ENCODE data around the gene CPPED1. TPM values are rescaled to one million over a fixed set of nuclear protein-coding genes. Genes with fewer than 3 reads are reported as not detected.
A peak's percentile ranks its signal among the peaks of the same experiment; 100 is the strongest.

CPPED1 gene
- polyA plus RNA-seq, 4 donors: 5.1 to 27.1 (median 25.2) TPM

DNA sequence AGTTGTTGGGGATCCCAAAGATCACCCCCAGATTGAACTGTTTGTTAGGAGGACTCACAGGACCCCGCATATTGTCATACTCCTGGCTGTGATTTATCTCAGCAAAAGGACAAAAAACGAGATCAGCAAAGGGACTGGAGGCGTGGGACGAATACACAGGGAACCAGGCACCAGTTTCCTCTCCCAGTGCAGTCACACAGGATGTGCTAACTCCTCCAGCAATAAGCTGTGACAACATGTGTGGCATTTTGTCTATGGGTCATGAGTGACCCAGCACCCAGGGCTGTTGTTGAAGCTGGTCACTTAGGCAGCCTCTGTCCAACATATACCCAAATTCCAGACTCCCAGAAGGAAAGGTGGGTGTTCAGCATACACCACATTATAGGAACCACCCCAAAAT, 60.9 kb downstream of the CPPED1 start:
- DNase-seq (ENCODE audit: low read depth in 4 of 4, low spot score in 3 of 4): no peak

DNA sequence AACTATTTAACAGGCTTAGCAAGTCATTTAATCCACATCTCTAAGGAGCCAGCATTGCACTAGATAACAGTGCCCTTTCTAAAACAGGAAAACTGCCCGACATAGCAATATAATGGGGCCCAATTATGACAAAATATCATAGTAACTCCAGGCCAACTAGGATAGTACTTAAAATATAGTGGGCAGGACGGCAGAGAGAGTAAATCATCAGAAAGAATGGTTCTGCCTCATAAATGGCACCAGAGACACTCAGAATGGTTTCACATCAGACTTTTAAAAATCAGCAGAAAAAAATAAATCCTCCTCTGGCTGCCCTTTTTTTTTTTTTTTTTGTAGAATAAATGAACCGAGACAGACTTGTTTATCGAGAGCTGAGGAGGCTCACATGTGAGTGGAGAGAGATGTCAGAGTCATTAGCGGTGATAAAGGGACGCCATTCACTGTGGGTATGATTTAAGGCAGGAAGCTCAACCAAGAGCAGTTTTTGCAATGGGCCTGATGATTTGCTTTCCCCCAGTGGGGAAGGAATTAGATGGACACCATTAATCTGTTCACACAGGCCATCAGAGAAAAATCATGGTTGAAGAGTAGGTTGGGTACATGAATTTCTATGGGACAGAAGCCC, 62.6 kb downstream of the CPPED1 start:
- peak; percentile 22 to 41 (median 33) for DNase-seq (ENCODE audit: low read depth in 4 of 4, low spot score in 3 of 4)

GRCh38 chr16:12739738-12740137, 63.9 kb downstream of the CPPED1 start:
- no peak for DNase-seq (ENCODE audit: low read depth in 4 of 4, low spot score in 3 of 4)

DNA sequence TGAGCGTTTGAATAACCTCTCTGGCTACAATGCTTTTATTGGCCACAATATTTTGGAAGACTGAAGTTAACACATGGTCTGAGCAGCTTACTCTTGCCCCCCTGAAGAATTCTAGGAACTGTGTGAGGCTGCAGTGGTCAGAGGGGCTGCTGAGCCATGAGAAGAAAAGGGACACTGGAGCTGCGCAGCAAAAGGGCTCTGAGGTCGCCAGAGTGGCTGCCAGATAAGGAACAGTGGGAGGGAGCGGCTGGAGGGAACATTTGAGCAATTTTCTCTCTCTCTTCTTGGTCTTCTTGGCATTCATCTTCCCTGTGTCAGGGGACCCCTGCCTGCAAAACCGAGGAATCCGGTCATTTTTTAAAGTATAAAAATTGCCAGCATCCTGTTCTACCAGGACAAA, 66.1 kb downstream of the CPPED1 start:
- DNase-seq (ENCODE audit: low read depth in 4 of 4, low spot score in 3 of 4): no peak

- no peak for DNase-seq (ENCODE audit: low read depth in 4 of 4, low spot score in 3 of 4)
These were observed 67.9 kb downstream of the CPPED1 start for GRCh38 chr16:12735805-12736204.

DNA sequence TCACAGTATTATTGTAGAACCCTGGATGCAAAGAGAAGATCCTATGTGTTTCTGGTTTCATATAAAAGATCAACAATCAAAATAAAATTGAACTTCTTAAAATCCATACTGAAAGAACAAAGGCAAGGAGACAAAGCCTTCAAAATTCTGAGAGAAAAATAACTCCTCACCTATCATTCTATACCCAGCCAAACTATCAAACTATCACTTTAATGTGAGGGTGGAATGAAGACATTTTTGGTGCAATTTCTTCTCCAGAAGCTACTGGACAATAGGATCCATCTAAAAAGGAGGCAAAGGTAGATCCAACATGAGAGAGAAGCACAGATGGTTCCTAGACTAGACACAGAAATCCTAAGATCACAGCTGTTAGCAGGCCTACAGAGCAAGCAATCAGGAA, 71.1 kb downstream of the CPPED1 start:
- DNase-seq (ENCODE audit: low read depth in 4 of 4, low spot score in 3 of 4): no peak

DNA sequence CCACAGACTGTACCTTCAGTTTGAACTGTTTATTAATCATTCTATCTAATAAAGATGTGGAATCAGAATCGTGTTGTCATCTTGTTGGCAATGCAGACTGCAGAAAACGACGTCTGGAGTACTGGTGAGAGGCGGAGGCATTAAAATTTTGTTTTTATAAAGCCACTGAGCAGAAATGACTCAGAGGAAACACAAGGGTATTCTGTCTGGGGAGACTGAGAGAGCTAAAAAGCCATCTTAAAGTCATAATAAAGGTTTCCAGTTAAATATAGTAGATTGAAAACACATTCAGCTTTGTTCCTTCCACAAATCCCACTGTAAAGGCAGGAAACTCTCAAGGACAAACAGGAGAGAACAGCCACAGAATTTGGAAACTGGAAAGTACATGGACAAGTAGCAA, 74.2 kb downstream of the CPPED1 start:
- DNase-seq (ENCODE audit: low read depth in 4 of 4, low spot score in 3 of 4): no peak

- DNase-seq (ENCODE audit: low read depth in 4 of 4, low spot score in 3 of 4): no peak
These were observed 75.2 kb downstream of the CPPED1 start for GRCh38 chr16:12728469-12728868.

DNA sequence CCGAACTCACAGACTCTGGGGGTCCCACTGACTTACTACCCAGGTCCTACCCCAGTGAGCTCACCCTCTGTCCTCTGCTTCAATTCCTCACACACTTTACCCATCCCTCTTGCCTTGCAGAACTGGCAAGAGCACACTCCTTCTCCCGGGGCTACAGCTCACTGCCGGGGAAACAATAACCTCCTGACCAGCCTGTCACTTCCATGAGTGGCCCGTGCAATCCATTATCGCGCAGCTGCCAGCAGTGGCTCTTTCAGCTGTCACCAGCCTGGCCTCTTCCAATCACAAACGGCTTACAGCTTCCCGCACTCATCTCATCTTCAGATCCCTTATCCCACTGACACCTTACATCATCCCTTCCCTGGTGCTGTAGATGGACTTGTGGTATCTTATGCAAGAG, 79.5 kb downstream of the CPPED1 start:
- DNase-seq (ENCODE audit: low read depth in 4 of 4, low spot score in 3 of 4): no peak

GRCh38 chr16:12723681-12724080, 80.0 kb downstream of the CPPED1 start:
- no peak for DNase-seq (ENCODE audit: low read depth in 4 of 4, low spot score in 3 of 4)

DNA sequence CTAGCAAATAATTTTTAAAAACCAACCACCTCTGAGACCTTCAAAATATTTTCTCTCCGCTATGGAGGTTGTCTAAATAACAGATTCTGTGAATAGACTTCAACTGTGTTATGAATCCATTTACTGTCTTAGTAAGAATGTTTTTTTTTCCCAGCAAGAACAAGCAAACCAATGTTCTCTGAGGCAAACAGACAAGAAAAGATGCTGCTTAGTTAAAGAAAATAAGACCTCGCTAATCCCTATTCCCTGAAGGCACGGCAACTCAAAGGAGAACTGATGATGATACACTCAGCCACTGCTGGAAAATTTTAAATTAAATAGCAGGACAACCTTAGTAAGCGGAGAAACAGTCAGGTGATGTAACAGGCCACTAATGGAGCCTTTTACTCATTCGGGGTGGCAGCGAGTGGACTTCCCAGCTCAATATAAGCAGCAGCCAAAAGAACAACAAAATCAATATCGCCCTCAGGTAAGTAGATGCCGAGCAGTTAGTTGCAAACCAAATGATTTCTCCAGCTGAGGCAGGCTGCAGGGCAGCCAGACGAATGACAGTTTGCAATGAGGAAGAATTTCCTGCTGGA, 81.8 kb downstream of the CPPED1 start:
- no peak for DNase-seq (ENCODE audit: low read depth in 4 of 4, low spot score in 3 of 4)

GRCh38 chr16:12719972-12720371, 83.7 kb downstream of the CPPED1 start:
- no peak for DNase-seq (ENCODE audit: low read depth in 4 of 4, low spot score in 3 of 4)

DNA sequence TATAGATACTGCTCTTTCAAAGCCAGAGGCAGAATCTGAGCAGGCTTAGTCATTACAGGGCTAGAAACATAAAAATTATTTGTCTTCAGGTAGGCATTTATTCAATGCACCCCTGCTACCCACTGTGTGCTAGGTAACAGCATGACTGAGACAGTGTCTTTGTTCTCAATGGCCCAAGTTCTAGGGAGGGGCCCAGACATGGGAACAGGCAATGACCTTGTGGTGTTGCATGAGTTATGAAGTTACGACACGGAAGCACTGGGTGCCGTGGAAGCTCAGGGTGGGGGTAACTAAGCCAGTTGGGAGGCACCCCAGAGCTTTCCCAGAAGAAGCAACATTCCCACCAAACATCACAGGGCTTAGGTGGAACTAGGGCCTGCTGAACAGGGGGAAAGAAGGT, 87.0 kb downstream of the CPPED1 start:
- no peak for DNase-seq (ENCODE audit: low read depth in 4 of 4, low spot score in 3 of 4)

- no peak for DNase-seq (ENCODE audit: low read depth in 4 of 4, low spot score in 3 of 4)
These were observed 93.9 kb downstream of the CPPED1 start for GRCh38 chr16:12709807-12710206.

GRCh38 chr16:12708266-12708665, 95.4 kb downstream of the CPPED1 start:
- DNase-seq (ENCODE audit: low read depth in 4 of 4, low spot score in 3 of 4): no peak

DNA sequence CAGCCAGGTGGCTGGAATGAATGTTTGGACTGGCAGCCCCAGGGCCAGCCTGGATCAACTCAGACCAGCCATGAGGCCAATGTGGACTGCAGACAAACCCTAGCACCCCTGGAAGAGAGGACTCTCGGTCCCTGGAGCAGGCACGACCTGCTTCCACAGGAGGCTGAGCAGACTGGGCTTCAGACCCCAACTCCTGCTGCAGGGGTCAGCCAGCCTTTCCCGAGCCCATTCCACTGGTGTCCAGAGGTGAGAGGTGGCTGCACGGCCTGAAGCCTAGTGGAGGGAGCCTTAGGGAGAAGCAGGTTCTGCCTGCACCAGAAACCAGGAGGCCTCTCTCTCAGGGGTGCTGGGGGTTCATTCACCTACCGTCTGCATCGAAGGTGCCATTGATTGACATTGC, 97.1 kb downstream of the CPPED1 start:
- no peak for DNase-seq (ENCODE audit: low read depth in 4 of 4, low spot score in 3 of 4)

DNA sequence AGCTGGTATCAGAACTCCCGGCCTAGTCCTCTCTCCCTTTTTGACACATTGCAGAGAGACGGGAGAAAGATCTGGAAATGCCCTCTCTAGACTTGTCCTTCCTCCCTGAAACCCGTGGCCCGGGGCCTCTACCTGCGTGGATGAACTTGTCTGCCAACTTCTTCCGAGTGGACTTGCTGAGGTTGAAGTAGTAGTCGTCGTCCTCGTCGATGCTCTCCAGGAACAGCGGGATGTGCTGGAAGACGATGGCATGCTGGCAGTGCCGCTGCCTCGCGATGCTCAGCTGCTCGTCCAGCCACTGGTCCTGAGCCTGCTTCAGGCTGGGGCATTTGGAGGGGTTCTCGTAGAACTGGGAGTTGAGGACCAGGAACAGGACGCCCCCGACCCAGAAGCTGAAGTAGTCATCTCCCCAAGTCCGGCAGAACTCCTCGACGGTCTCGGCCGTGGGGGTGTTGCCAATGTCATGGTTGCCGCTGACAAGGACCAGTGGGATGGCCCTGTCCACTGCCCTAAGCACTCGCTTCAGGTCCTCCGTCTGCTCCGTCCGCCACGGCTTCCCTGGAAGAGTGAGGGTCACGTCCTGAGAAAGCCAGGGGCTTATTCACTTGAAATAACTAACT, 99.1 kb downstream of the CPPED1 start:
- no peak for DNase-seq (ENCODE audit: low read depth in 4 of 4, low spot score in 3 of 4)

DNA sequence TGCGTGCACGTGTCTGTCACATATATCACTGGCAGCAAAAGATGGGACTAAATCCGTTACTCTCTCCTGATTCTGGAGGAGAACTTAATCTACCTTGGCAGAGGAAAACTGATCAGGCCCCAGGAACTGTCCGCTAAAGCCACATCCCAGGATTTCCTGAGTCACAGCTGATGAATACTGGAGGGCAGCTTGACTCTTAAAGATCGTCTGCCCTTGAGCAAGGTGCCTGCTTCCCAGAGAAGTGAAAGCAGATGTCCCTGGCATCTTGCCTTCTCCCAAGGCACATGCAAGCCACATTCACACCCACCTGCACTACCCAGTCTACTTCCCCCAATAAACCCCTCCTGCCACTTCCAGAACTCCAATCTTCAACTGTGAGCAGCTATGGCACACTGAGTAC, 99.8 kb downstream of the CPPED1 start:
- DNase-seq (ENCODE audit: low read depth in 4 of 4, low spot score in 3 of 4): no peak

GRCh38 chr16:12700161-12700560, 103.5 kb downstream of the CPPED1 start:
- DNase-seq (ENCODE audit: low read depth in 4 of 4, low spot score in 3 of 4): no peak

- no peak for DNase-seq (ENCODE audit: low read depth in 4 of 4, low spot score in 3 of 4)
These were observed 104.5 kb downstream of the CPPED1 start for GRCh38 chr16:12699161-12699560.

DNA sequence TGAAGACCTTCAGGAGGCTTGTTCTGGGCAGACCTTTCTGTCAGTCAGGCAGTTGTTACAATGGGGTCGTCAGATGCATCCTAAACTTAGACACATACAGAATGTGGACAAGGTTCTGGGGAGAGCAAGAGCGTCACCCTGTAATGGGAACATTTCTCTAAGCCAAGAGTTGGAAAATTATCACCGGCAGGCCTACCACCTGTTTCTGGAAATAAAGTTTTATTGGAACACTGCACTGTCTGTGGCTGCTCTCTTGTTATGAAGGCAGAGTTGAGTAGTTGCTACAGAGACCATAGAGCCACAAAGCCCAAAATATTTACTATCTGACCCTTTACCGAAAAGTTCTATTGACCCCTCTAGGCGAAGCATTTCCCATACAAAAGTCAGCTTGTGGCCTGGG, 106.2 kb downstream of the CPPED1 start:
- no peak for DNase-seq (ENCODE audit: low read depth in 4 of 4, low spot score in 3 of 4)

GRCh38 chr16:12695454-12695853, 108.2 kb downstream of the CPPED1 start:
- no peak for DNase-seq (ENCODE audit: low read depth in 4 of 4, low spot score in 3 of 4)
